K562 (cell line): Measurements from ENCODE around the gene NUP107. TPM values are rescaled to one million over a fixed set of nuclear protein-coding genes. Genes with fewer than 3 reads are reported as not detected.

Source experiments
- ATAC-seq: fragments of 200-7000 bp; cut with Tn5 transposase; 3 replicates; pipeline ENCODE4 v1.9.1; 2020; ENCODE audit warnings: moderate library complexity
- BruUV-seq: library from RNA; stranded (reverse); fragments of 400-500 nt; replicated peaks from 2 replicates; lab custom pipeline; 2021; lab: Mats Ljungman, UMichigan
- CTCF ChIA-PET: fragments of 300-600 bp; formaldehyde crosslinking; extraction: SDS; loops from one replicate; lab custom pipeline; 2021; ENCODE audit warnings: low intra/inter-chr PET ratio; lab: Yijun Ruan, JAX
- POLR2A ChIA-PET: fragments of 300-600, 350-650 bp; sonication (Branson Sonifier 250); formaldehyde crosslinking; extraction: SDS; loops from one replicate; lab custom pipeline; 2021; ENCODE audit warnings: antibody characterized with exemption, inconsistent platforms; lab: Yijun Ruan, JAX
- DNase-seq, 4 experiments: peaks; one replicate each; pipeline versions ENCODE4 v3.0.0 to v3.0.0-alpha.2; 2011 to 2018; ENCODE audit warnings: low spot score in 3 of 4, mixed read lengths in 3 of 4; ENCODE audit errors: extremely low read depth in 1 of 4
- FAIRE-seq: peaks from 2 replicates; lab custom pipeline; 2011; peaks lifted over from hg19 to GRCh38; lab: Jason Lieb, UNC
- H2AFZ ChIP-seq: 2 replicates; pipeline ENCODE4 v1.6.0; 2011; ENCODE audit warnings: low read depth, low read length, control low read depth, inconsistent platforms
- H3K27ac ChIP-seq: fragments of 200-600 bp; 3 replicates; pipeline ENCODE4 v1.8.0; 2011; ENCODE audit warnings: low read depth, mild to moderate bottlenecking, control low read depth, inconsistent platforms, low read length, moderate library complexity, mixed read lengths; ENCODE audit errors: extremely low read depth
- H3K27me3 ChIP-seq, 2 experiments: fragments of 300-600 bp in 1 of 2; 2 replicates in 1 of 2; 3 replicates in 1 of 2; pipeline versions ENCODE4 v1.6.0 to v1.8.0; 2011; ENCODE audit warnings: inconsistent platforms in 2 of 2, low read length in 2 of 2, mild to moderate bottlenecking in 1 of 2, mixed read lengths in 1 of 2, moderate library complexity in 1 of 2; ENCODE audit not compliant: control insufficient read depth in 2 of 2, insufficient read depth in 2 of 2
- H3K36me3 ChIP-seq: fragments of 300-600 bp; 3 replicates; pipeline ENCODE4 v1.8.0; 2011; ENCODE audit warnings: mild to moderate bottlenecking, low read length, inconsistent platforms; ENCODE audit not compliant: control insufficient read depth, insufficient read depth
- H3K4me1 ChIP-seq, 2 experiments: fragments of 200-600 bp in 1 of 2; replicated peaks in 1 of 2; 2 replicates in 1 of 2; 3 replicates in 1 of 2; pipeline versions ENCODE4 v1.5.1 to v1.8.0; 2011; ENCODE audit warnings: inconsistent platforms in 2 of 2, low read length in 2 of 2, mild to moderate bottlenecking in 1 of 2, mixed read lengths in 1 of 2, moderate library complexity in 1 of 2; ENCODE audit not compliant: control insufficient read depth in 2 of 2, insufficient read depth in 2 of 2
- H3K4me2 ChIP-seq: 2 replicates; pipeline ENCODE4 v1.6.1; 2011; ENCODE audit warnings: low read length, control low read depth, inconsistent platforms, mixed read lengths; ENCODE audit not compliant: insufficient read depth
- H3K4me3 ChIP-seq: fragments of 200-600 bp; sonication (generic), shearing (Covaris generic); 2 replicates; pipeline ENCODE4 v1.5.1; 2016; ENCODE audit warnings: control low read depth, inconsistent platforms
- H3K79me2 ChIP-seq: fragments of 200-600 bp; 3 replicates; pipeline ENCODE4 v1.8.0; 2011; ENCODE audit warnings: low read length, inconsistent platforms; ENCODE audit not compliant: control insufficient read depth, insufficient read depth
- H3K9ac ChIP-seq, 2 experiments: 2 replicates each; pipeline versions ENCODE4 v1.6.0 to v1.6.1; 2011; ENCODE audit warnings: low read depth in 2 of 2, low read length in 2 of 2, control low read depth in 1 of 2, inconsistent platforms in 1 of 2, mild to moderate bottlenecking in 1 of 2, mixed read lengths in 1 of 2; ENCODE audit not compliant: insufficient read depth in 1 of 2
- H3K9me1 ChIP-seq: one replicate; pipeline ENCODE4 v1.6.0; 2011; ENCODE audit warnings: inconsistent platforms, mild to moderate bottlenecking, low read length, moderate library complexity; ENCODE audit not compliant: control insufficient read depth, insufficient read depth
- H3K9me3 ChIP-seq: replicated peaks from 2 replicates; pipeline ENCODE4 v1.5.1; 2011; ENCODE audit warnings: low read depth, low read length, inconsistent platforms; ENCODE audit not compliant: control insufficient read depth, insufficient read depth
- H4K20me1 ChIP-seq: replicated peaks from 2 replicates; pipeline ENCODE4 v1.6.1; 2011; ENCODE audit warnings: low read length, inconsistent platforms, mixed read lengths; ENCODE audit not compliant: control insufficient read depth, insufficient read depth
- COPS2 ChIP-seq: fragments of 450-650 bp; conservative IDR thresholded peaks from 2 replicates; pipeline ENCODE4 v1.6.1; 2016; ENCODE audit warnings: mild to moderate bottlenecking, moderate library complexity
- PHB ChIP-seq: fragments of 250-450 bp; sonication (Bioruptor Pico); IDR thresholded peaks from 2 replicates; pipeline ENCODE4 v1.5.0; 2021
- TEAD4 ChIP-seq, 2 experiments: sonication (generic) in 1 of 2; formaldehyde crosslinking in 1 of 2; IDR thresholded peaks; 2 replicates each; pipeline versions ENCODE4 v1.6.1 to v1.8.0; 2012 to 2022; ENCODE audit warnings: borderline replicate concordance in 1 of 2, inconsistent platforms in 1 of 2, low read length in 1 of 2, mild to moderate bottlenecking in 1 of 2, missing genetic modification reagents in 1 of 2
- WHSC1 ChIP-seq: IDR thresholded peaks from one replicate; pipeline ENCODE4 v1.6.1; 2012; ENCODE audit warnings: low read length, control low read depth, inconsistent platforms
- ZNF584 ChIP-seq: fragments of 200-800 bp; sonication (Bioruptor generic); IDR thresholded peaks from 2 replicates; pipeline ENCODE4 v1.6.1; 2016; ENCODE audit warnings: low read depth, mild to moderate bottlenecking, missing genetic modification characterization, missing compliant biosample characterization
- ZNF77 ChIP-seq: fragments of 250-450 bp; sonication (Bioruptor Pico); IDR thresholded peaks from 2 replicates; pipeline ENCODE4 v1.5.0; 2020
- WGBS: fragments of 100-300 bp; shearing (Covaris generic); methylation state at CpG from one replicate; pipeline ENCODE4 v1.1.6; 2016; ENCODE audit warnings: low coverage, mixed read lengths; ENCODE audit not compliant: insufficient coverage; ENCODE audit errors: missing lambda C conversion rate; 5-methylcytosine and 5-hydroxymethylcytosine counted together
- in situ Hi-C: fragments of 300-500 bp; cut with MboI; formaldehyde crosslinking; loops from 4 replicates; pipeline ENCODE4 v1.15.0; 2018; ENCODE audit warnings: inconsistent platforms, mixed read lengths
- intact Hi-C: fragments of 100-400 bp; cut with micrococcal nuclease; formaldehyde crosslinking; loops from 2 replicates; pipeline ENCODE4 v1.14.2; 2022
- polyA plus RNA-seq, 8 experiments: library from polyadenylated mRNA; depleted of rRNA in 4 of 8; stranded (reverse) in 5 of 8; unstranded in 3 of 8; fragments of >200 nt; fragmentation: Nextera tagmentation in 2 of 8; fragmentation: Illumina TruSeq in 1 of 8; extraction: Ambion mirVana in 2 of 8; extraction: Trizol in 1 of 8; gene quantifications; 2 replicates each; pipeline versions ENCODE4 v1.2.1 to v1.2.3, GENCODE V29; 2011 to 2014; ENCODE audit warnings: inconsistent platforms in 1 of 8, missing spikeins in 1 of 8
- total RNA-seq, 7 experiments: library from RNA; depleted of rRNA in 6 of 7; stranded (reverse); fragments of >200 nt in 6 of 7; fragmentation: Illumina TruSeq in 2 of 7; extraction: Trizol in 2 of 7; gene quantifications; 2 replicates each; pipeline versions ENCODE4 v1.2.1 to v1.2.3, GENCODE V29; 2011 to 2021; ENCODE audit warnings: low replicate concordance in 1 of 7
- TF ChIP-seq, protein P1 (sequence below): fragments of 450-650 bp; IDR thresholded peaks from 2 replicates; pipeline ENCODE4 v1.6.1; 2016; ENCODE audit warnings: mild to moderate bottlenecking
- TF ChIP-seq, protein P2 (sequence below): sonication (generic); formaldehyde crosslinking; IDR thresholded peaks from 2 replicates; pipeline ENCODE4 v1.8.0; 2022; ENCODE audit warnings: mild to moderate bottlenecking, missing genetic modification reagents
- TF ChIP-seq, protein P3 (sequence below): fragments of 250-450 bp; sonication (Bioruptor Pico); IDR thresholded peaks from 2 replicates; pipeline ENCODE4 v1.9.0; 2021; ENCODE audit warnings: mild to moderate bottlenecking
- TF ChIP-seq, protein P4 (sequence below): sonication (generic); formaldehyde crosslinking; IDR thresholded peaks from 2 replicates; pipeline ENCODE4 v1.8.0; 2022; ENCODE audit warnings: mild to moderate bottlenecking, missing genetic modification reagents, borderline replicate concordance

The NUP107 gene
- total and polyA plus RNA-seq, 9 of the 15 experiments (the other 6 are each of a cell fraction or from before 2014, with no cell fraction given), result 129 to 277 (median 199) TPM

DNA sequence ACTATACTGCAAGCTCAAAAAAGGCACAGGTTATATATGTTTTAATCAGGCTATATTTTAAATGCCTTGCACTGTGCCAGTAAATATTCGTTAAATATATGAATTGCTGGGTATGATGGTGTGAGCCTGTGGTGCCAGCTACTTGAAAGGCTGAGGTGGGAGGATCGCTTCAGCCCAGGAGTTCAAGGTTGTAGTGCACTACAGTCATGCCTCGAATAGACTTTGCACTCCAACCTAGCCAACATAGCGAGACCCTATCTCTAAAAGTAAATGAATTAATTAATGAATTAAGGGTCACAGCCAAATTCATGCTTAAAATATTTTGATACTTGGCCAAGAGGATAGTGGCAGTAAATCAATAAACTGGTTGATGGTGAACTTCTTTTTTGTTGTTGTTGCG is 99.0 kb downstream of the NUP107 start:
- Histone ChIP-seq H3K36me3 (no peaks in the 10 kb centered on the region), H3K4me3 (no peak overlapping the region), H3K27me3 (no peaks in the 10 kb centered on the region), H3K9me3 (no peaks in the 10 kb centered on the region), H3K79me2 (no peaks in the 10 kb centered on the region), H4K20me1 (no peaks in the 10 kb centered on the region), H3K9me1 (no peaks in the 10 kb centered on the region), H3K9ac (no peak overlapping the region), H3K4me2 (no peak overlapping the region), H3K27ac (no peak overlapping the region), H2AFZ (no peak overlapping the region), H3K4me1 (peaks cover 4% of the 10 kb centered on the region in 2 experiments; a peak in 4 of 5 replicates)
- 43% methylated on average over 5 of the region's 5 CpGs for WGBS
- in situ Hi-C loops (no loop called here), intact Hi-C loops (no loop called here)
- DNase-seq (no peak), ATAC-seq (no peak), FAIRE-seq (no peak)
- CTCF ChIA-PET, result no interaction called here
- BruUV-seq, result no TSS peak
- TF ChIP-seq, protein P1, sequence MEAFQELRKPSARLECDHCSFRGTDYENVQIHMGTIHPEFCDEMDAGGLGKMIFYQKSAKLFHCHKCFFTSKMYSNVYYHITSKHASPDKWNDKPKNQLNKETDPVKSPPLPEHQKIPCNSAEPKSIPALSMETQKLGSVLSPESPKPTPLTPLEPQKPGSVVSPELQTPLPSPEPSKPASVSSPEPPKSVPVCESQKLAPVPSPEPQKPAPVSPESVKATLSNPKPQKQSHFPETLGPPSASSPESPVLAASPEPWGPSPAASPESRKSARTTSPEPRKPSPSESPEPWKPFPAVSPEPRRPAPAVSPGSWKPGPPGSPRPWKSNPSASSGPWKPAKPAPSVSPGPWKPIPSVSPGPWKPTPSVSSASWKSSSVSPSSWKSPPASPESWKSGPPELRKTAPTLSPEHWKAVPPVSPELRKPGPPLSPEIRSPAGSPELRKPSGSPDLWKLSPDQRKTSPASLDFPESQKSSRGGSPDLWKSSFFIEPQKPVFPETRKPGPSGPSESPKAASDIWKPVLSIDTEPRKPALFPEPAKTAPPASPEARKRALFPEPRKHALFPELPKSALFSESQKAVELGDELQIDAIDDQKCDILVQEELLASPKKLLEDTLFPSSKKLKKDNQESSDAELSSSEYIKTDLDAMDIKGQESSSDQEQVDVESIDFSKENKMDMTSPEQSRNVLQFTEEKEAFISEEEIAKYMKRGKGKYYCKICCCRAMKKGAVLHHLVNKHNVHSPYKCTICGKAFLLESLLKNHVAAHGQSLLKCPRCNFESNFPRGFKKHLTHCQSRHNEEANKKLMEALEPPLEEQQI, result no peak
- TF ChIP-seq PHB (CRISPR knock-in tag) (no peak), COPS2 (no peak), ZNF584 (no peak), ZNF77 (no peak), TEAD4 (IDR thresholded peaks at IDR 0.05; ENCODE audit: low read length) (no peak), TEAD4 (CRISPR knock-in tag; IDR thresholded peaks at IDR 0.05; ENCODE audit: borderline replicate concordance) (no peak), WHSC1 (no peak)
- TF ChIP-seq, protein P2, sequence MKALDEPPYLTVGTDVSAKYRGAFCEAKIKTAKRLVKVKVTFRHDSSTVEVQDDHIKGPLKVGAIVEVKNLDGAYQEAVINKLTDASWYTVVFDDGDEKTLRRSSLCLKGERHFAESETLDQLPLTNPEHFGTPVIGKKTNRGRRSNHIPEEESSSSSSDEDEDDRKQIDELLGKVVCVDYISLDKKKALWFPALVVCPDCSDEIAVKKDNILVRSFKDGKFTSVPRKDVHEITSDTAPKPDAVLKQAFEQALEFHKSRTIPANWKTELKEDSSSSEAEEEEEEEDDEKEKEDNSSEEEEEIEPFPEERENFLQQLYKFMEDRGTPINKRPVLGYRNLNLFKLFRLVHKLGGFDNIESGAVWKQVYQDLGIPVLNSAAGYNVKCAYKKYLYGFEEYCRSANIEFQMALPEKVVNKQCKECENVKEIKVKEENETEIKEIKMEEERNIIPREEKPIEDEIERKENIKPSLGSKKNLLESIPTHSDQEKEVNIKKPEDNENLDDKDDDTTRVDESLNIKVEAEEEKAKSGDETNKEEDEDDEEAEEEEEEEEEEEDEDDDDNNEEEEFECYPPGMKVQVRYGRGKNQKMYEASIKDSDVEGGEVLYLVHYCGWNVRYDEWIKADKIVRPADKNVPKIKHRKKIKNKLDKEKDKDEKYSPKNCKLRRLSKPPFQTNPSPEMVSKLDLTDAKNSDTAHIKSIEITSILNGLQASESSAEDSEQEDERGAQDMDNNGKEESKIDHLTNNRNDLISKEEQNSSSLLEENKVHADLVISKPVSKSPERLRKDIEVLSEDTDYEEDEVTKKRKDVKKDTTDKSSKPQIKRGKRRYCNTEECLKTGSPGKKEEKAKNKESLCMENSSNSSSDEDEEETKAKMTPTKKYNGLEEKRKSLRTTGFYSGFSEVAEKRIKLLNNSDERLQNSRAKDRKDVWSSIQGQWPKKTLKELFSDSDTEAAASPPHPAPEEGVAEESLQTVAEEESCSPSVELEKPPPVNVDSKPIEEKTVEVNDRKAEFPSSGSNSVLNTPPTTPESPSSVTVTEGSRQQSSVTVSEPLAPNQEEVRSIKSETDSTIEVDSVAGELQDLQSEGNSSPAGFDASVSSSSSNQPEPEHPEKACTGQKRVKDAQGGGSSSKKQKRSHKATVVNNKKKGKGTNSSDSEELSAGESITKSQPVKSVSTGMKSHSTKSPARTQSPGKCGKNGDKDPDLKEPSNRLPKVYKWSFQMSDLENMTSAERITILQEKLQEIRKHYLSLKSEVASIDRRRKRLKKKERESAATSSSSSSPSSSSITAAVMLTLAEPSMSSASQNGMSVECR (CRISPR knock-in tag), result no peak
- TF ChIP-seq, protein P3, sequence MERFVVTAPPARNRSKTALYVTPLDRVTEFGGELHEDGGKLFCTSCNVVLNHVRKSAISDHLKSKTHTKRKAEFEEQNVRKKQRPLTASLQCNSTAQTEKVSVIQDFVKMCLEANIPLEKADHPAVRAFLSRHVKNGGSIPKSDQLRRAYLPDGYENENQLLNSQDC (CRISPR knock-in tag), result no peak
- TF ChIP-seq, protein P4, sequence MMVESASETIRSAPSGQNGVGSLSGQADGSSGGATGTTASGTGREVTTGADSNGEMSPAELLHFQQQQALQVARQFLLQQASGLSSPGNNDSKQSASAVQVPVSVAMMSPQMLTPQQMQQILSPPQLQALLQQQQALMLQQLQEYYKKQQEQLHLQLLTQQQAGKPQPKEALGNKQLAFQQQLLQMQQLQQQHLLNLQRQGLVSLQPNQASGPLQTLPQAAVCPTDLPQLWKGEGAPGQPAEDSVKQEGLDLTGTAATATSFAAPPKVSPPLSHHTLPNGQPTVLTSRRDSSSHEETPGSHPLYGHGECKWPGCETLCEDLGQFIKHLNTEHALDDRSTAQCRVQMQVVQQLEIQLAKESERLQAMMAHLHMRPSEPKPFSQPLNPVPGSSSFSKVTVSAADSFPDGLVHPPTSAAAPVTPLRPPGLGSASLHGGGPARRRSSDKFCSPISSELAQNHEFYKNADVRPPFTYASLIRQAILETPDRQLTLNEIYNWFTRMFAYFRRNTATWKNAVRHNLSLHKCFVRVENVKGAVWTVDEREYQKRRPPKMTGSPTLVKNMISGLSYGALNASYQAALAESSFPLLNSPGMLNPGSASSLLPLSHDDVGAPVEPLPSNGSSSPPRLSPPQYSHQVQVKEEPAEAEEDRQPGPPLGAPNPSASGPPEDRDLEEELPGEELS (CRISPR knock-in tag), result no peak
- POLR2A ChIA-PET, result interaction anchor here (0.9 to 1.3 kb wide), 3 partner anchors 14 to 21 kb away, joined by 3 to 10 read pairs (median 3); no protein-coding TSS in a partner anchor
